Keratinocyte (primary cell): ENCODE results near the gene MTO1. TPM values are rescaled to one million over a fixed set of nuclear protein-coding genes. Genes with fewer than 3 reads are reported as not detected.

Experiments
- DNase-seq: peaks from one replicate; pipeline ENCODE4 v3.0.0-alpha.2; 2011; ENCODE audit warnings: low read depth, missing footprints, low spot score
- FAIRE-seq: peaks from 2 replicates; lab custom pipeline; 2011; peaks lifted over from hg19 to GRCh38; lab: Jason Lieb, UNC
- H2AFZ ChIP-seq: 2 replicates; pipeline ENCODE4 v1.6.0; 2012; ENCODE audit warnings: low read length, control low read depth, inconsistent platforms; ENCODE audit not compliant: control insufficient read depth
- H3K27ac ChIP-seq: 2 replicates; pipeline ENCODE4 v1.5.1; 2011; ENCODE audit warnings: low read length; ENCODE audit not compliant: control insufficient read depth, insufficient read depth
- H3K27me3 ChIP-seq: 3 replicates; pipeline ENCODE4 v1.6.0; 2011; ENCODE audit warnings: low read length; ENCODE audit not compliant: control insufficient read depth, insufficient read depth; ENCODE audit errors: extremely low read depth
- H3K36me3 ChIP-seq, 2 experiments: 2 replicates in 1 of 2; 3 replicates in 1 of 2; pipeline ENCODE4 v1.5.1; 2011; ENCODE audit warnings: low read length in 2 of 2, mild to moderate bottlenecking in 1 of 2; ENCODE audit not compliant: control insufficient read depth in 2 of 2, insufficient read depth in 2 of 2; ENCODE audit errors: extremely low read depth in 1 of 2
- H3K4me1 ChIP-seq: 3 replicates; pipeline ENCODE4 v1.5.1; 2011; ENCODE audit warnings: low read length; ENCODE audit not compliant: control insufficient read depth, insufficient read depth; ENCODE audit errors: extremely low read depth
- H3K4me2 ChIP-seq: 3 replicates; pipeline ENCODE4 v1.6.0; 2011; ENCODE audit warnings: low read depth, low read length; ENCODE audit not compliant: control insufficient read depth, insufficient read depth; ENCODE audit errors: extremely low read depth
- H3K4me3 ChIP-seq, 3 experiments: fragments of 200-600 bp in 1 of 3; sonication (generic) in 1 of 3; 2 replicates in 2 of 3; 3 replicates in 1 of 3; pipeline ENCODE4 v1.5.1; 2011 to 2016; ENCODE audit warnings: low read length in 3 of 3, mild to moderate bottlenecking in 3 of 3, control low read depth in 2 of 3, inconsistent platforms in 1 of 3, low read depth in 1 of 3, mixed read lengths in 1 of 3, mixed run types in 1 of 3, moderate library complexity in 1 of 3; ENCODE audit not compliant: control insufficient read depth in 2 of 3, insufficient read depth in 2 of 3; ENCODE audit errors: extremely low read depth in 1 of 3
- H3K79me2 ChIP-seq: 2 replicates; pipeline ENCODE4 v1.6.0; 2012; ENCODE audit warnings: low read length; ENCODE audit not compliant: control insufficient read depth, insufficient read depth
- H3K9ac ChIP-seq: 3 replicates; pipeline ENCODE4 v1.6.0; 2011; ENCODE audit warnings: low read length; ENCODE audit not compliant: control insufficient read depth, insufficient read depth; ENCODE audit errors: extremely low read depth
- H3K9me1 ChIP-seq: 3 replicates; pipeline ENCODE4 v1.6.0; 2011; ENCODE audit warnings: low read length; ENCODE audit not compliant: control insufficient read depth, insufficient read depth; ENCODE audit errors: extremely low read depth
- H3K9me3 ChIP-seq: 2 replicates; pipeline ENCODE4 v1.5.1; 2012; ENCODE audit warnings: low read depth, low read length; ENCODE audit not compliant: control insufficient read depth
- H4K20me1 ChIP-seq: 3 replicates; pipeline ENCODE4 v1.6.0; 2011; ENCODE audit warnings: low read length; ENCODE audit not compliant: control insufficient read depth, insufficient read depth; ENCODE audit errors: extremely low read depth
- CTCF ChIP-seq, 3 experiments: IDR thresholded peaks in 1 of 3; conservative IDR thresholded peaks in 1 of 3; optimal IDR thresholded peaks in 1 of 3; 2 replicates in 2 of 3; 3 replicates in 1 of 3; pipeline versions ENCODE3 to v1.5.1; 2011; ENCODE audit warnings: low read length in 3 of 3, mild to moderate bottlenecking in 3 of 3, moderate library complexity in 2 of 3, control low read depth in 1 of 3, inconsistent platforms in 1 of 3; ENCODE audit not compliant: insufficient read depth in 2 of 3; ENCODE audit errors: extremely low read depth in 1 of 3
- EZH2 ChIP-seq: IDR thresholded peaks from one replicate; pipeline ENCODE4 v1.6.1; 2012; ENCODE audit warnings: inconsistent platforms, mild to moderate bottlenecking, low read length, moderate library complexity
- dilution Hi-C: fragments of 300-500 bp; cut with MboI; formaldehyde crosslinking; loops from one replicate; pipeline ENCODE4 v1.7.0; 2020; ENCODE audit warnings: low sequenced_read_pairs; ENCODE audit not compliant: extremely low pct_ligation_motif_present
- polyA plus RNA-seq, 5 experiments: library from polyadenylated mRNA; depleted of rRNA in 3 of 5; stranded (reverse) in 3 of 5; stranded (forward) in 1 of 5; unstranded in 1 of 5; fragments of >200 nt; gene quantifications; 1 replicate in 1 of 5; 2 replicates in 3 of 5; 3 replicates in 1 of 5; pipeline versions ENCODE4 v1.2.1 to v1.2.3, GENCODE V29; 2011 to 2012; ENCODE audit warnings: missing spikeins in 2 of 5, low read depth in 1 of 5, low replicate concordance in 1 of 5

MTO1 gene
- polyA plus RNA-seq, 1 donor (not counting 4 experiments of a cell fraction or from before 2014, with no cell fraction given): 24.5 TPM

- DNase-seq: no peak
- H3K9me3 ChIP-seq: no peaks in the 10 kb centered on the region
- H2AFZ ChIP-seq: no peak overlapping the region
- dilution Hi-C loops: no loop called here
- no peak overlapping the region for H3K9ac ChIP-seq
- no peak overlapping the region for H3K27ac ChIP-seq
- no peaks in the 10 kb centered on the region for H4K20me1 ChIP-seq
- H3K4me1 ChIP-seq: no peaks in the 10 kb centered on the region
- H3K27me3 ChIP-seq: no peaks in the 10 kb centered on the region
- no peak for FAIRE-seq
- no peak for TF ChIP-seq EZH2
- no peak for TF ChIP-seq CTCF (optimal IDR thresholded peaks at IDR 0.05 in 1 of 3, IDR thresholded peaks at IDR 0.05 in 1 of 3, conservative IDR thresholded peaks at IDR 0.05 in 1 of 3; ENCODE audit: extremely low read depth in 1 of 3, insufficient read depth in 2 of 3, low read length in 3 of 3)
- no peak overlapping the region for H3K4me3 ChIP-seq
- no peaks in the 10 kb centered on the region for H3K9me1 ChIP-seq
- H3K36me3 ChIP-seq: no peaks in the 10 kb centered on the region
- no peaks in the 10 kb centered on the region for H3K79me2 ChIP-seq
- no peak overlapping the region for H3K4me2 ChIP-seq
These were observed 73.1 kb downstream of the MTO1 start for GRCh38 chr6:73534628-73535027.

- FAIRE-seq (no peak), DNase-seq (no peak)
- TF ChIP-seq CTCF (optimal IDR thresholded peaks at IDR 0.05 in 1 of 3, IDR thresholded peaks at IDR 0.05 in 1 of 3, conservative IDR thresholded peaks at IDR 0.05 in 1 of 3; ENCODE audit: extremely low read depth in 1 of 3, insufficient read depth in 2 of 3, low read length in 3 of 3): no peak
- TF ChIP-seq EZH2: no peak
- no peak overlapping the region for H3K4me2 ChIP-seq
- no peak overlapping the region for H3K27ac ChIP-seq
- no peaks in the 10 kb centered on the region for H3K9me3 ChIP-seq
- no peaks in the 10 kb centered on the region for H4K20me1 ChIP-seq
- no peaks in the 10 kb centered on the region for H3K79me2 ChIP-seq
- dilution Hi-C loops: no loop called here
- no peaks in the 10 kb centered on the region for H3K36me3 ChIP-seq
- H3K4me1 ChIP-seq: no peaks in the 10 kb centered on the region
- no peak overlapping the region for H3K9ac ChIP-seq
- no peak overlapping the region for H2AFZ ChIP-seq
- H3K27me3 ChIP-seq: no peaks in the 10 kb centered on the region
- no peak overlapping the region for H3K4me3 ChIP-seq
- no peaks in the 10 kb centered on the region for H3K9me1 ChIP-seq
These were observed 76.1 kb downstream of the MTO1 start for GRCh38 chr6:73537677-73538076.
